Esophagus squamous epithelium (tissue), 4 donors: ENCODE measurements around the gene HOXC10.

Experiments used
- POLR2A ChIP-seq, 4 donors: fragments of 450-650 bp; IDR thresholded peaks; one replicate each; pipeline ENCODE4 v1.6.1; 2017; ENCODE audit warnings: antibody characterized with exemption in 4 of 4, mild to moderate bottlenecking in 4 of 4, moderate library complexity in 3 of 4
- TF ChIP-seq, protein P1 (sequence below), 6 experiments: fragments of 450-650 bp in 4 of 6; fragments of 200-600 bp in 2 of 6; sonication (generic) in 2 of 6; IDR thresholded peaks; one replicate each; pipeline ENCODE4 v1.5.1; 2016 to 2019; ENCODE audit warnings: antibody characterized with exemption in 6 of 6, mild to moderate bottlenecking in 4 of 6, moderate library complexity in 4 of 6

DNA sequence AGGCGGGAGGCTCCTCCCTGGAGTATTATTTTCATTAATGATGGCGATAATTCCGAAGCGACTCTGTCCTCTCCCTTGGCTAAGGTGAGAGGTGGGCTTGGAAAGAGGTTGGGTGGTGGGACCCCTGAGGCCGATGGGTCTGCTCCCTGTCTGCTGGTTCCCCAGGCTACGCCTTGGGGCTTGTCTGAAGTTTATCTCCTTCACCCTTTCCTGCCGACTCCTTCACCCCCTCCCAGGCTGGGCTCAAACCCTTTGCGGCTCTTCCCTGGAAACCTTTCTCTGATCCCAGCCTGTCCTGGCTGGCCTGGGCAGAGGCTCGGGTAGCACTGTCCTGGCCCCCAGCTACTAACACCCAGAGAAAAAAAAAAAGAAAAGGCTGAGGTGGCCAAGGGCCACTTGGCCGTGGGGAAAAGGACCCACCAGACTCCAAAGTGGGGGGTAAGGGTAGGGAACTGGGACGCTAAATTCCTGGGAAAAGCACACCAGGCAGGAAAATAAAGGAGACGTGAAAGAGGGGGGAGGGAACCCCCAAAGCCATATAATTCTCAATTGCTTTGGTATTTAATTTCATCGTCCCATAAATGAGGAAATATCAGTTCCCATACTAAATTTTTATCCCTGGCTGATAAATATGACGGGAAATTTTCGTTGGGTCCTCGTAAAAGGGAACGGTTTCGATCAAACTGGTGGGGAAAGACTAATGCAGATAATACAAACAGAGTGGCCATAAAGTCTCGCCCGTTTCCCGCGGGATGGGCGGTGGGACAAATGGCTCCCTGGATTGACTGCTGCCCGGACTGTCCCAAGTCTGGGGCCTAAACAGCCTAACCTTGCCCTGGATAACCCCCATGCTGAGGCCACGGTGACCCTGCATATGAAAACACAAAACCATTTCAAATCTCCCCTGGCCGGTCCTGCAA lies 2.0 kb upstream of the HOXC10 start:
- TF ChIP-seq, protein P1, sequence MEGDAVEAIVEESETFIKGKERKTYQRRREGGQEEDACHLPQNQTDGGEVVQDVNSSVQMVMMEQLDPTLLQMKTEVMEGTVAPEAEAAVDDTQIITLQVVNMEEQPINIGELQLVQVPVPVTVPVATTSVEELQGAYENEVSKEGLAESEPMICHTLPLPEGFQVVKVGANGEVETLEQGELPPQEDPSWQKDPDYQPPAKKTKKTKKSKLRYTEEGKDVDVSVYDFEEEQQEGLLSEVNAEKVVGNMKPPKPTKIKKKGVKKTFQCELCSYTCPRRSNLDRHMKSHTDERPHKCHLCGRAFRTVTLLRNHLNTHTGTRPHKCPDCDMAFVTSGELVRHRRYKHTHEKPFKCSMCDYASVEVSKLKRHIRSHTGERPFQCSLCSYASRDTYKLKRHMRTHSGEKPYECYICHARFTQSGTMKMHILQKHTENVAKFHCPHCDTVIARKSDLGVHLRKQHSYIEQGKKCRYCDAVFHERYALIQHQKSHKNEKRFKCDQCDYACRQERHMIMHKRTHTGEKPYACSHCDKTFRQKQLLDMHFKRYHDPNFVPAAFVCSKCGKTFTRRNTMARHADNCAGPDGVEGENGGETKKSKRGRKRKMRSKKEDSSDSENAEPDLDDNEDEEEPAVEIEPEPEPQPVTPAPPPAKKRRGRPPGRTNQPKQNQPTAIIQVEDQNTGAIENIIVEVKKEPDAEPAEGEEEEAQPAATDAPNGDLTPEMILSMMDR (IDR thresholded peaks at IDR 0.05), result no peak
- TF ChIP-seq POLR2A (IDR thresholded peaks at IDR 0.05), result no peak
